ENCODE results near the gene BAHD1.

DNA sequence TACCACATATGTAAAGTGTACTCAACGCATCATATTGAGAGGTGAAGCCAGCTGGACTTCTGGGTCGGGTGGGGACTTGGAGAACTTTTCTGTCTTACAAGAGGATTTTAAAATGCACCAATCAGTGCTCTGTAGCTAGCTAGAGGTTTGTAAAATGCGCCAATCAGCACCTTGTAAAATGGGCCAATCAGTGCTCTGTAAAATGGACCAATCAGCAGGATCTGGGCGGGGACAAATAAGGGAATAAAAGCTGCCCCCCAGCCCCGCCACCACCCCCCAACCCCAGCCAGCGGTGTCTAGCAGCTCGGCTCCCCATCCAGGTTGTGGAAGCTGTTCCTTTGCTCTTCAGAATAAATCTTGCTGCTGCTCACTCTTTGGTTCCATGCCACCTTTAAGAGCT lies 41.4 kb upstream of the BAHD1 start:
- TF ChIP-seq POLR2AphosphoS5 (IDR thresholded peaks at IDR 0.05) (no peak), EP300 (IDR thresholded peaks at IDR 0.05) (no peak)
- TF ChIP-seq, protein P1, sequence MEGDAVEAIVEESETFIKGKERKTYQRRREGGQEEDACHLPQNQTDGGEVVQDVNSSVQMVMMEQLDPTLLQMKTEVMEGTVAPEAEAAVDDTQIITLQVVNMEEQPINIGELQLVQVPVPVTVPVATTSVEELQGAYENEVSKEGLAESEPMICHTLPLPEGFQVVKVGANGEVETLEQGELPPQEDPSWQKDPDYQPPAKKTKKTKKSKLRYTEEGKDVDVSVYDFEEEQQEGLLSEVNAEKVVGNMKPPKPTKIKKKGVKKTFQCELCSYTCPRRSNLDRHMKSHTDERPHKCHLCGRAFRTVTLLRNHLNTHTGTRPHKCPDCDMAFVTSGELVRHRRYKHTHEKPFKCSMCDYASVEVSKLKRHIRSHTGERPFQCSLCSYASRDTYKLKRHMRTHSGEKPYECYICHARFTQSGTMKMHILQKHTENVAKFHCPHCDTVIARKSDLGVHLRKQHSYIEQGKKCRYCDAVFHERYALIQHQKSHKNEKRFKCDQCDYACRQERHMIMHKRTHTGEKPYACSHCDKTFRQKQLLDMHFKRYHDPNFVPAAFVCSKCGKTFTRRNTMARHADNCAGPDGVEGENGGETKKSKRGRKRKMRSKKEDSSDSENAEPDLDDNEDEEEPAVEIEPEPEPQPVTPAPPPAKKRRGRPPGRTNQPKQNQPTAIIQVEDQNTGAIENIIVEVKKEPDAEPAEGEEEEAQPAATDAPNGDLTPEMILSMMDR (IDR thresholded peaks at IDR 0.05) = no peak
